Ishikawa (cell line): ENCODE measurements around the gene TUBGCP5.

ENCODE experiments used
- CREB1 ChIP-seq: IDR thresholded peaks from 2 replicates; pipeline ENCODE4 v1.6.1; 2012; ENCODE audit warnings: low read depth
- RAD21 ChIP-seq: IDR thresholded peaks from 2 replicates; pipeline ENCODE4 v1.6.1; 2012; ENCODE audit warnings: low read depth
- TAF1 ChIP-seq: IDR thresholded peaks from 2 replicates; pipeline ENCODE4 v1.6.1; 2012; ENCODE audit warnings: low read depth, mild to moderate bottlenecking
- YY1 ChIP-seq: IDR thresholded peaks from 2 replicates; pipeline ENCODE4 v1.6.1; 2012; ENCODE audit warnings: low read depth
- TF ChIP-seq, protein P1 (sequence below): IDR thresholded peaks from 2 replicates; pipeline ENCODE4 v1.6.1; 2012
- TF ChIP-seq, protein P2 (sequence below): IDR thresholded peaks from 2 replicates; pipeline ENCODE4 v1.6.1; 2012; ENCODE audit warnings: low read depth, mild to moderate bottlenecking

GRCh38 chr15:23057707-23058106 is 18.3 kb upstream of the TUBGCP5 start:
- TF ChIP-seq TAF1 = no peak
- TF ChIP-seq YY1 = no peak
- TF ChIP-seq RAD21 = no peak
- TF ChIP-seq, protein P1, sequence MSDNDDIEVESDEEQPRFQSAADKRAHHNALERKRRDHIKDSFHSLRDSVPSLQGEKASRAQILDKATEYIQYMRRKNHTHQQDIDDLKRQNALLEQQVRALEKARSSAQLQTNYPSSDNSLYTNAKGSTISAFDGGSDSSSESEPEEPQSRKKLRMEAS = no peak
- TF ChIP-seq, protein P2, sequence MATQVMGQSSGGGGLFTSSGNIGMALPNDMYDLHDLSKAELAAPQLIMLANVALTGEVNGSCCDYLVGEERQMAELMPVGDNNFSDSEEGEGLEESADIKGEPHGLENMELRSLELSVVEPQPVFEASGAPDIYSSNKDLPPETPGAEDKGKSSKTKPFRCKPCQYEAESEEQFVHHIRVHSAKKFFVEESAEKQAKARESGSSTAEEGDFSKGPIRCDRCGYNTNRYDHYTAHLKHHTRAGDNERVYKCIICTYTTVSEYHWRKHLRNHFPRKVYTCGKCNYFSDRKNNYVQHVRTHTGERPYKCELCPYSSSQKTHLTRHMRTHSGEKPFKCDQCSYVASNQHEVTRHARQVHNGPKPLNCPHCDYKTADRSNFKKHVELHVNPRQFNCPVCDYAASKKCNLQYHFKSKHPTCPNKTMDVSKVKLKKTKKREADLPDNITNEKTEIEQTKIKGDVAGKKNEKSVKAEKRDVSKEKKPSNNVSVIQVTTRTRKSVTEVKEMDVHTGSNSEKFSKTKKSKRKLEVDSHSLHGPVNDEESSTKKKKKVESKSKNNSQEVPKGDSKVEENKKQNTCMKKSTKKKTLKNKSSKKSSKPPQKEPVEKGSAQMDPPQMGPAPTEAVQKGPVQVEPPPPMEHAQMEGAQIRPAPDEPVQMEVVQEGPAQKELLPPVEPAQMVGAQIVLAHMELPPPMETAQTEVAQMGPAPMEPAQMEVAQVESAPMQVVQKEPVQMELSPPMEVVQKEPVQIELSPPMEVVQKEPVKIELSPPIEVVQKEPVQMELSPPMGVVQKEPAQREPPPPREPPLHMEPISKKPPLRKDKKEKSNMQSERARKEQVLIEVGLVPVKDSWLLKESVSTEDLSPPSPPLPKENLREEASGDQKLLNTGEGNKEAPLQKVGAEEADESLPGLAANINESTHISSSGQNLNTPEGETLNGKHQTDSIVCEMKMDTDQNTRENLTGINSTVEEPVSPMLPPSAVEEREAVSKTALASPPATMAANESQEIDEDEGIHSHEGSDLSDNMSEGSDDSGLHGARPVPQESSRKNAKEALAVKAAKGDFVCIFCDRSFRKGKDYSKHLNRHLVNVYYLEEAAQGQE = no peak
- TF ChIP-seq CREB1 = no peak
